WTC11 (cell line): Measurements from ENCODE around the gene RFNG. TPM values are rescaled to one million over a fixed set of nuclear protein-coding genes. Genes with fewer than 3 reads are reported as not detected.

Experiments used
- CBFB ChIP-seq: sonication (generic); formaldehyde crosslinking; IDR thresholded peaks from 2 replicates; pipeline ENCODE4 v1.8.1; 2022; ENCODE audit warnings: mild to moderate bottlenecking, low read depth, missing genetic modification reagents
- CREM ChIP-seq: sonication (generic); formaldehyde crosslinking; IDR thresholded peaks from 2 replicates; pipeline ENCODE4 v1.8.1; 2022; ENCODE audit warnings: mild to moderate bottlenecking, missing genetic modification reagents, moderate library complexity
- ETV6 ChIP-seq: sonication (generic); formaldehyde crosslinking; IDR thresholded peaks from 2 replicates; pipeline ENCODE4 v1.8.1; 2022; ENCODE audit warnings: mild to moderate bottlenecking, missing genetic modification reagents
- HMGA2 ChIP-seq: fragments of 250-450 bp; sonication (Bioruptor Pico); IDR thresholded peaks from 2 replicates; pipeline ENCODE4 v1.4.0; 2021; ENCODE audit warnings: mild to moderate bottlenecking, moderate library complexity
- JAZF1 ChIP-seq: fragments of 250-450 bp; sonication (Bioruptor Pico); IDR thresholded peaks from 2 replicates; pipeline ENCODE4 v1.9.0; 2021; ENCODE audit warnings: moderate library complexity, mild to moderate bottlenecking, inconsistent platforms
- KAT7 ChIP-seq: sonication (generic); formaldehyde crosslinking; IDR thresholded peaks from 2 replicates; pipeline ENCODE4 v1.8.1; 2023; ENCODE audit warnings: missing genetic modification reagents, mild to moderate bottlenecking, borderline replicate concordance
- NR1H2 ChIP-seq: sonication (generic); formaldehyde crosslinking; IDR thresholded peaks from 2 replicates; pipeline ENCODE4 v1.9.0; 2021; ENCODE audit warnings: mild to moderate bottlenecking, moderate library complexity, missing genetic modification reagents
- NR3C1 ChIP-seq: sonication (generic); formaldehyde crosslinking; conservative IDR thresholded peaks from 2 replicates; pipeline ENCODE4 v1.8.1; 2023; ENCODE audit warnings: low read depth, mild to moderate bottlenecking, missing genetic modification reagents
- RELA ChIP-seq: sonication (generic); formaldehyde crosslinking; IDR thresholded peaks from 2 replicates; pipeline ENCODE4 v1.8.1; 2022; ENCODE audit warnings: missing genetic modification reagents, mild to moderate bottlenecking, borderline replicate concordance
- RORB ChIP-seq: fragments of 250-450 bp; sonication (Bioruptor Pico); IDR thresholded peaks from 2 replicates; pipeline ENCODE4 v1.9.0; 2021; ENCODE audit warnings: mild to moderate bottlenecking
- SMAD3 ChIP-seq: sonication (generic); formaldehyde crosslinking; IDR thresholded peaks from 2 replicates; pipeline ENCODE4 v1.8.0; 2022; ENCODE audit warnings: missing genetic modification reagents, mild to moderate bottlenecking, borderline replicate concordance
- TCF7 ChIP-seq: sonication (generic); formaldehyde crosslinking; IDR thresholded peaks from 2 replicates; pipeline ENCODE4 v1.8.0; 2022; ENCODE audit warnings: mild to moderate bottlenecking, low read depth, missing genetic modification reagents, moderate library complexity
- TP53 ChIP-seq: sonication (generic); formaldehyde crosslinking; IDR thresholded peaks from 2 replicates; pipeline ENCODE4 v1.8.1; 2023; ENCODE audit warnings: mild to moderate bottlenecking, missing genetic modification reagents
- ZNF416 ChIP-seq: fragments of 250-450 bp; sonication (Bioruptor Pico); IDR thresholded peaks from 2 replicates; pipeline ENCODE4 v1.9.0; 2021; ENCODE audit warnings: mild to moderate bottlenecking, inconsistent platforms
- total RNA-seq: library from RNA; stranded (reverse); gene quantifications from 3 replicates; pipeline ENCODE4 v1.2.3, GENCODE V29; 2021
- TF ChIP-seq, protein P1 (sequence below): fragments of 250-450 bp; sonication (Bioruptor Pico); conservative IDR thresholded peaks from 2 replicates; pipeline ENCODE4 v1.9.0; 2021; ENCODE audit warnings: mild to moderate bottlenecking
- TF ChIP-seq, protein P2 (sequence below): sonication (generic); formaldehyde crosslinking; IDR thresholded peaks from 2 replicates; pipeline ENCODE4 v1.8.1; 2022; ENCODE audit warnings: mild to moderate bottlenecking, moderate library complexity, missing genetic modification reagents
- TF ChIP-seq, protein P3 (sequence below): sonication (generic); formaldehyde crosslinking; IDR thresholded peaks from 2 replicates; pipeline ENCODE4 v1.8.1; 2022; ENCODE audit warnings: mild to moderate bottlenecking, missing genetic modification reagents, moderate library complexity, borderline replicate concordance
- TF ChIP-seq, protein P4 (sequence below): sonication (generic); formaldehyde crosslinking; IDR thresholded peaks from 2 replicates; pipeline ENCODE4 v1.8.0; 2023; ENCODE audit warnings: mild to moderate bottlenecking, missing genetic modification reagents
- TF ChIP-seq, protein P5 (sequence below): sonication (generic); formaldehyde crosslinking; IDR thresholded peaks from 2 replicates; pipeline ENCODE4 v1.8.0; 2022; ENCODE audit warnings: mild to moderate bottlenecking, missing genetic modification reagents
- TF ChIP-seq, protein P6 (sequence below): sonication (generic); formaldehyde crosslinking; IDR thresholded peaks from 2 replicates; pipeline ENCODE4 v1.8.0; 2022; ENCODE audit warnings: mild to moderate bottlenecking, missing genetic modification reagents
- TF ChIP-seq, protein P7 (sequence below): sonication (generic); formaldehyde crosslinking; IDR thresholded peaks from 2 replicates; pipeline ENCODE4 v1.8.1; 2023; ENCODE audit warnings: mild to moderate bottlenecking, missing genetic modification reagents, moderate library complexity
- TF ChIP-seq, protein P8 (sequence below): sonication (generic); formaldehyde crosslinking; IDR thresholded peaks from 2 replicates; pipeline ENCODE4 v1.8.0; 2022; ENCODE audit warnings: mild to moderate bottlenecking, missing genetic modification reagents
- TF ChIP-seq, protein P9 (sequence below): fragments of 250-450 bp; sonication (Bioruptor Pico); IDR thresholded peaks from 2 replicates; pipeline ENCODE4 v1.9.0; 2021; ENCODE audit warnings: mild to moderate bottlenecking
- TF ChIP-seq, protein P10 (sequence below): fragments of 250-450 bp; sonication (Bioruptor Pico); IDR thresholded peaks from 2 replicates; pipeline ENCODE4 v1.9.0; 2021; ENCODE audit warnings: moderate library complexity, mild to moderate bottlenecking, inconsistent platforms, borderline replicate concordance
- TF ChIP-seq, protein P11 (sequence below): sonication (generic); formaldehyde crosslinking; IDR thresholded peaks from 2 replicates; pipeline ENCODE4 v1.8.0; 2022; ENCODE audit warnings: mild to moderate bottlenecking, missing genetic modification reagents

The RFNG gene
- total RNA-seq, 1 experiment from 2014 or later: 41.6 TPM

DNA sequence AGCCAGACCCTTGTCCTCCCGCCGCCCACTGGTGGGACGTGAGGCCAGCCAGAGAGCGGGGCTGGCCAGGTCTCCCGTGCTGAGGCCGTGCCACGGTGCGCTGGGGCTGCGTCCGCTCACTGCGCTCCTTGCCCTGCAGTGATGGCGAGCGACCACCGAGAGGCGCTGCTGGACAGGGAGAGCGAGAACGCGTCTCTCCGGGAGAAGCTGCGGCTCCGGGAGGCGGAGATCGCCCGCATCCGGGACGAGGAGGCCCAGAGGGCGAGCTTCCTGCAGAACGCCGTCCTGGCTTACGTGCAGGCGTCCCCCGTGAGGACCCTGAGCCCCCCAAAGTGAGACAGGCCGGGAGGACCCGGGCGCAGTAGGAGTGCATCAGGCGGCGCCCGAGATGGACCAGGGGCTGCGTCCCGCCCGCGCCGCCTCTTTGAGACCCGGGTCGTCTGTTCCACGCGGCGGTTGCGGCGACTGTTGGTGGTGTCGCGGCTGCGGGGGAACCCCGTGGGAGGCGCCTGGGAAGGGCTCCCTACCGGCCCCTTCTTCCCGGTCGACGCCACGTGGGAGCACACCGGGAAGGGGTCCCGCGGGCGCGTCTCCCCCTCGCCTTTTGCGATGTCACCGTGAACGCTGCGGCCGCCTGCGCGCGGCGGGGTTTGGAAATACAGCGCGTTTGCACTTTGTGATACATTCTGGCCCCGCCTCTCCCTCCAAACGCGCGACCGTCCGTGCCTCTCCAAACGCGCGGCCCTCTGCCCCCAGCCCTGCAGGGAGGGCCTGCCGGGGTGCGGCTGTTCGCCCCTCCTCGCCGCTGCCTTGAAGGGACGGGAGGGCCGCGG lies 20.9 kb downstream of the RFNG start (continued):
- TF ChIP-seq, protein P1, sequence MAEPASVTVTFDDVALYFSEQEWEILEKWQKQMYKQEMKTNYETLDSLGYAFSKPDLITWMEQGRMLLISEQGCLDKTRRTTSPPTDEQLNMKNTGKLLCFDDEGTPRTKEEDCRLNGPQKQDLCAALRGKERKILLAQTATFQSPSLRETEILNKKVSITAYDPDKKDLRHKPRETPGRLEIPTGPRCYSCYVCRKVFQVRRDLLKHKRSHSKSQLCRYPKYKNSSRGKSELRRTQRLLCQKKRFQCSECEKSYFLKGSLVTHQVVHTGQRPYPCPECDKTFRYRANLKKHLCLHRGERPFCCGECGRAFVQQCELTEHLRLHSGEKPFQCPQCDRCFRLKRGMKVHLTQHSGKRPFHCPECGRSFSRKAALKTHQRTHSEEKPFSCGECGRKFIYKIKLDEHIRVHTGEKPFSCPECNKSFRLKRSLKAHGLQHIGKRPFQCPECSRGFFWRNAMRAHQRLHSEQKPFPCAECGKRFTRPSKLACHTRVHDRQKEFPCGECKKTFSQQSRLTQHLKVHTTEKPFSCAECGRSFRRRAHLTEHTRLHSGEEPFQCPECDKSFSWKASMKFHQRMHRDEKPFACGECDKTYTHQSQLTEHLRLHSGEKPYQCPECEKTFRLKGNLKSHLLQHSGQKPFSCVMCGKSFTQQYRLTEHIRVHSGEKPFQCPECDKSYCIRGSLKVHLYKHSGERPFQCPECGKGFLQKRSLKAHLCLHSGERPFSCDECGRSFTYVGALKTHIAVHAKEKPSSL (CRISPR knock-in tag): no peak
- TF ChIP-seq, protein P2, sequence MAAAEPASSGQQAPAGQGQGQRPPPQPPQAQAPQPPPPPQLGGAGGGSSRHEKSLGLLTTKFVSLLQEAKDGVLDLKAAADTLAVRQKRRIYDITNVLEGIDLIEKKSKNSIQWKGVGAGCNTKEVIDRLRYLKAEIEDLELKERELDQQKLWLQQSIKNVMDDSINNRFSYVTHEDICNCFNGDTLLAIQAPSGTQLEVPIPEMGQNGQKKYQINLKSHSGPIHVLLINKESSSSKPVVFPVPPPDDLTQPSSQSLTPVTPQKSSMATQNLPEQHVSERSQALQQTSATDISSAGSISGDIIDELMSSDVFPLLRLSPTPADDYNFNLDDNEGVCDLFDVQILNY (CRISPR knock-in tag): no peak
- TF ChIP-seq TCF7 (no peak), ZNF416 (CRISPR knock-in tag) (no peak), NR3C1 (no peak), HMGA2 (CRISPR knock-in tag) (no peak), ETV6 (CRISPR knock-in tag) (0 out of 2 replicates have a peak, but pooled peaks have one; percentile 17), NR1H2 (no peak), RORB (CRISPR knock-in tag) (no peak), CBFB (CRISPR knock-in tag) (no peak), CREM (no peak), RELA (no peak), JAZF1 (CRISPR knock-in tag) (no peak), TP53 (CRISPR knock-in tag) (no peak), SMAD3 (CRISPR knock-in tag) (no peak), KAT7 (CRISPR knock-in tag) (no peak)
- TF ChIP-seq, protein P3, sequence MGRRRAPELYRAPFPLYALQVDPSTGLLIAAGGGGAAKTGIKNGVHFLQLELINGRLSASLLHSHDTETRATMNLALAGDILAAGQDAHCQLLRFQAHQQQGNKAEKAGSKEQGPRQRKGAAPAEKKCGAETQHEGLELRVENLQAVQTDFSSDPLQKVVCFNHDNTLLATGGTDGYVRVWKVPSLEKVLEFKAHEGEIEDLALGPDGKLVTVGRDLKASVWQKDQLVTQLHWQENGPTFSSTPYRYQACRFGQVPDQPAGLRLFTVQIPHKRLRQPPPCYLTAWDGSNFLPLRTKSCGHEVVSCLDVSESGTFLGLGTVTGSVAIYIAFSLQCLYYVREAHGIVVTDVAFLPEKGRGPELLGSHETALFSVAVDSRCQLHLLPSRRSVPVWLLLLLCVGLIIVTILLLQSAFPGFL (CRISPR knock-in tag): no peak
- TF ChIP-seq, protein P4, sequence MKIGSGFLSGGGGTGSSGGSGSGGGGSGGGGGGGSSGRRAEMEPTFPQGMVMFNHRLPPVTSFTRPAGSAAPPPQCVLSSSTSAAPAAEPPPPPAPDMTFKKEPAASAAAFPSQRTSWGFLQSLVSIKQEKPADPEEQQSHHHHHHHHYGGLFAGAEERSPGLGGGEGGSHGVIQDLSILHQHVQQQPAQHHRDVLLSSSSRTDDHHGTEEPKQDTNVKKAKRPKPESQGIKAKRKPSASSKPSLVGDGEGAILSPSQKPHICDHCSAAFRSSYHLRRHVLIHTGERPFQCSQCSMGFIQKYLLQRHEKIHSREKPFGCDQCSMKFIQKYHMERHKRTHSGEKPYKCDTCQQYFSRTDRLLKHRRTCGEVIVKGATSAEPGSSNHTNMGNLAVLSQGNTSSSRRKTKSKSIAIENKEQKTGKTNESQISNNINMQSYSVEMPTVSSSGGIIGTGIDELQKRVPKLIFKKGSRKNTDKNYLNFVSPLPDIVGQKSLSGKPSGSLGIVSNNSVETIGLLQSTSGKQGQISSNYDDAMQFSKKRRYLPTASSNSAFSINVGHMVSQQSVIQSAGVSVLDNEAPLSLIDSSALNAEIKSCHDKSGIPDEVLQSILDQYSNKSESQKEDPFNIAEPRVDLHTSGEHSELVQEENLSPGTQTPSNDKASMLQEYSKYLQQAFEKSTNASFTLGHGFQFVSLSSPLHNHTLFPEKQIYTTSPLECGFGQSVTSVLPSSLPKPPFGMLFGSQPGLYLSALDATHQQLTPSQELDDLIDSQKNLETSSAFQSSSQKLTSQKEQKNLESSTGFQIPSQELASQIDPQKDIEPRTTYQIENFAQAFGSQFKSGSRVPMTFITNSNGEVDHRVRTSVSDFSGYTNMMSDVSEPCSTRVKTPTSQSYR (CRISPR knock-in tag): no peak
- TF ChIP-seq, protein P5, sequence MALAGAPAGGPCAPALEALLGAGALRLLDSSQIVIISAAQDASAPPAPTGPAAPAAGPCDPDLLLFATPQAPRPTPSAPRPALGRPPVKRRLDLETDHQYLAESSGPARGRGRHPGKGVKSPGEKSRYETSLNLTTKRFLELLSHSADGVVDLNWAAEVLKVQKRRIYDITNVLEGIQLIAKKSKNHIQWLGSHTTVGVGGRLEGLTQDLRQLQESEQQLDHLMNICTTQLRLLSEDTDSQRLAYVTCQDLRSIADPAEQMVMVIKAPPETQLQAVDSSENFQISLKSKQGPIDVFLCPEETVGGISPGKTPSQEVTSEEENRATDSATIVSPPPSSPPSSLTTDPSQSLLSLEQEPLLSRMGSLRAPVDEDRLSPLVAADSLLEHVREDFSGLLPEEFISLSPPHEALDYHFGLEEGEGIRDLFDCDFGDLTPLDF: no peak
- TF ChIP-seq, protein P6, sequence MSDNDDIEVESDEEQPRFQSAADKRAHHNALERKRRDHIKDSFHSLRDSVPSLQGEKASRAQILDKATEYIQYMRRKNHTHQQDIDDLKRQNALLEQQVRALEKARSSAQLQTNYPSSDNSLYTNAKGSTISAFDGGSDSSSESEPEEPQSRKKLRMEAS: peak; percentile 30
- TF ChIP-seq, protein P7, sequence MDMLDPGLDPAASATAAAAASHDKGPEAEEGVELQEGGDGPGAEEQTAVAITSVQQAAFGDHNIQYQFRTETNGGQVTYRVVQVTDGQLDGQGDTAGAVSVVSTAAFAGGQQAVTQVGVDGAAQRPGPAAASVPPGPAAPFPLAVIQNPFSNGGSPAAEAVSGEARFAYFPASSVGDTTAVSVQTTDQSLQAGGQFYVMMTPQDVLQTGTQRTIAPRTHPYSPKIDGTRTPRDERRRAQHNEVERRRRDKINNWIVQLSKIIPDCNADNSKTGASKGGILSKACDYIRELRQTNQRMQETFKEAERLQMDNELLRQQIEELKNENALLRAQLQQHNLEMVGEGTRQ (CRISPR knock-in tag): no peak
- TF ChIP-seq, protein P8, sequence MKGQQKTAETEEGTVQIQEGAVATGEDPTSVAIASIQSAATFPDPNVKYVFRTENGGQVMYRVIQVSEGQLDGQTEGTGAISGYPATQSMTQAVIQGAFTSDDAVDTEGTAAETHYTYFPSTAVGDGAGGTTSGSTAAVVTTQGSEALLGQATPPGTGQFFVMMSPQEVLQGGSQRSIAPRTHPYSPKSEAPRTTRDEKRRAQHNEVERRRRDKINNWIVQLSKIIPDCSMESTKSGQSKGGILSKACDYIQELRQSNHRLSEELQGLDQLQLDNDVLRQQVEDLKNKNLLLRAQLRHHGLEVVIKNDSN (CRISPR knock-in tag): no peak
- TF ChIP-seq, protein P9, sequence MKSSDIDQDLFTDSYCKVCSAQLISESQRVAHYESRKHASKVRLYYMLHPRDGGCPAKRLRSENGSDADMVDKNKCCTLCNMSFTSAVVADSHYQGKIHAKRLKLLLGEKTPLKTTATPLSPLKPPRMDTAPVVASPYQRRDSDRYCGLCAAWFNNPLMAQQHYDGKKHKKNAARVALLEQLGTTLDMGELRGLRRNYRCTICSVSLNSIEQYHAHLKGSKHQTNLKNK (CRISPR knock-in tag): no peak
- TF ChIP-seq, protein P10, sequence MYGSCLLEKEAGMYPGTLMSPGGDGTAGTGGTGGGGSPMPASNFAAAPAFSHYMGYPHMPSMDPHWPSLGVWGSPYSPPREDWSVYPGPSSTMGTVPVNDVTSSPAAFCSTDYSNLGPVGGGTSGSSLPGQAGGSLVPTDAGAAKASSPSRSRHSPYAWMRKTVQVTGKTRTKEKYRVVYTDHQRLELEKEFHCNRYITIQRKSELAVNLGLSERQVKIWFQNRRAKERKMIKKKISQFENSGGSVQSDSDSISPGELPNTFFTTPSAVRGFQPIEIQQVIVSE (CRISPR knock-in tag): no peak
- TF ChIP-seq, protein P11, sequence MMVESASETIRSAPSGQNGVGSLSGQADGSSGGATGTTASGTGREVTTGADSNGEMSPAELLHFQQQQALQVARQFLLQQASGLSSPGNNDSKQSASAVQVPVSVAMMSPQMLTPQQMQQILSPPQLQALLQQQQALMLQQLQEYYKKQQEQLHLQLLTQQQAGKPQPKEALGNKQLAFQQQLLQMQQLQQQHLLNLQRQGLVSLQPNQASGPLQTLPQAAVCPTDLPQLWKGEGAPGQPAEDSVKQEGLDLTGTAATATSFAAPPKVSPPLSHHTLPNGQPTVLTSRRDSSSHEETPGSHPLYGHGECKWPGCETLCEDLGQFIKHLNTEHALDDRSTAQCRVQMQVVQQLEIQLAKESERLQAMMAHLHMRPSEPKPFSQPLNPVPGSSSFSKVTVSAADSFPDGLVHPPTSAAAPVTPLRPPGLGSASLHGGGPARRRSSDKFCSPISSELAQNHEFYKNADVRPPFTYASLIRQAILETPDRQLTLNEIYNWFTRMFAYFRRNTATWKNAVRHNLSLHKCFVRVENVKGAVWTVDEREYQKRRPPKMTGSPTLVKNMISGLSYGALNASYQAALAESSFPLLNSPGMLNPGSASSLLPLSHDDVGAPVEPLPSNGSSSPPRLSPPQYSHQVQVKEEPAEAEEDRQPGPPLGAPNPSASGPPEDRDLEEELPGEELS: peak; percentile 44
